Measurements from ENCODE around the gene IGFBP5. TPM values are rescaled to one million over a fixed set of nuclear protein-coding genes. Genes with fewer than 3 reads are reported as not detected.

IGFBP5 gene
- total and polyA plus RNA-seq, 12 donors = 67.1 to 267 (median 152) TPM

DNA sequence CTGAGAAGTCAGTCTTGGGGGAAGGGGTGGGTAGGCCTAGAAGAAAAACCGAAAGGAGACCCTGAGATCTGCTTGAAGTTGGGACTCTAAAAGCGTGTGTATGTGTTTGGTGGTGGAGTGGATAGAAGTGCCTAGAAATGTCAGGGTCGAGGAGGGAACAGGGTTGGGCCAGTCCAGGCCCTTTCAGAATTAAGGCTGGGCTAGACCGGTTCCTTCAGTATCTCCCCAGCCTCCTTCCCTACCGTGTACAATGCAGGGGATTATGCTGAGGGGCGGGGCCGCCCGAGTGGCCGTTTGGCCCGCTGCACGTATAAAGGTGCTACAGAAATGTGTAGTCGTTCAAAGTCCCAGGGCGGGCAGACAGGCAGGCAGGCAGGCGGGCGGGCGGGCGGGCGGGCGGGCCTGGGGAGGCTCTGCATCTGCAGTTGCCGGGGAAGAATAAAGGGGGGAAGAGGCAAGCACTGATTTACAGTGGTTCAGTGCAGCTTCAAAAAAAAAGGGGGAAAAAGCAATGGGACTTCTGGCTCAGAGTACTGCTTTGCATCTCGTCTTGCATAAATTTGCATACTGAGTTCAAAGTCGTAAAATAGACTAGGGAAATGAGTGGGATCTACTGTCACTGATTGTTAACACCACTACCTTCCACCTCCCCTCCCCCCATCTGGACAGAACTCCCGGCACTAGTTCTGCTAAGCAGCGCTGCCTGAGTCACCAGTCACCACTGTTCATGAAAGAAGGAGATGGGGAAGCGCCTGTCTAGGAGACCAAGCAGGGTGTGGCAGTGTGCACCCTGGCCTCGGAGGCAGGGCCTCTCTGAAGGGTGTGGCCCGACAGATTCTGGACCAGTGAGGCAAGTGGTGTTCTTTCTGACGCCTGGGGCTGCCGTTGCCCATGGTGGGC lies 58.5 kb downstream of the IGFBP5 start:
- no peak for DNase-seq
- Histone ChIP-seq H3K4me3 (peak overlapping the region in 6 of 10 donors; percentile 7 to 81 (median 71)), H3K4me1 (peaks cover 0 to 56% (median 31%) of the 10 kb centered on the region in 9 donors), H3K27me3 (peaks cover 0 to 40% (median 0%) of the 10 kb centered on the region in 7 donors), H3K9me3 (no peaks in the 10 kb centered on the region), H3K27ac (peak overlapping the region in 8 of 10 donors; percentile 8 to 74 (median 38)), H3K36me3 (peaks cover 0 to 19% (median 0%) of the 10 kb centered on the region in 9 donors)
- ATAC-seq = peak in 6 of 8 donors; percentile 13 to 64 (median 38)
- intact Hi-C loops (cut with DNase I) = loop anchor here in 3 of 10 donors (5.0 to 10.0 kb wide), 3 partner anchors 44 to 100 kb away; no protein-coding TSS in a partner anchor
- WGBS, 2 donors = 55 to 56% methylated on average over 29 of the region's 29 CpGs
- TF ChIP-seq, protein P1, sequence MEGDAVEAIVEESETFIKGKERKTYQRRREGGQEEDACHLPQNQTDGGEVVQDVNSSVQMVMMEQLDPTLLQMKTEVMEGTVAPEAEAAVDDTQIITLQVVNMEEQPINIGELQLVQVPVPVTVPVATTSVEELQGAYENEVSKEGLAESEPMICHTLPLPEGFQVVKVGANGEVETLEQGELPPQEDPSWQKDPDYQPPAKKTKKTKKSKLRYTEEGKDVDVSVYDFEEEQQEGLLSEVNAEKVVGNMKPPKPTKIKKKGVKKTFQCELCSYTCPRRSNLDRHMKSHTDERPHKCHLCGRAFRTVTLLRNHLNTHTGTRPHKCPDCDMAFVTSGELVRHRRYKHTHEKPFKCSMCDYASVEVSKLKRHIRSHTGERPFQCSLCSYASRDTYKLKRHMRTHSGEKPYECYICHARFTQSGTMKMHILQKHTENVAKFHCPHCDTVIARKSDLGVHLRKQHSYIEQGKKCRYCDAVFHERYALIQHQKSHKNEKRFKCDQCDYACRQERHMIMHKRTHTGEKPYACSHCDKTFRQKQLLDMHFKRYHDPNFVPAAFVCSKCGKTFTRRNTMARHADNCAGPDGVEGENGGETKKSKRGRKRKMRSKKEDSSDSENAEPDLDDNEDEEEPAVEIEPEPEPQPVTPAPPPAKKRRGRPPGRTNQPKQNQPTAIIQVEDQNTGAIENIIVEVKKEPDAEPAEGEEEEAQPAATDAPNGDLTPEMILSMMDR (IDR thresholded peaks at IDR 0.05) = no peak

DNA sequence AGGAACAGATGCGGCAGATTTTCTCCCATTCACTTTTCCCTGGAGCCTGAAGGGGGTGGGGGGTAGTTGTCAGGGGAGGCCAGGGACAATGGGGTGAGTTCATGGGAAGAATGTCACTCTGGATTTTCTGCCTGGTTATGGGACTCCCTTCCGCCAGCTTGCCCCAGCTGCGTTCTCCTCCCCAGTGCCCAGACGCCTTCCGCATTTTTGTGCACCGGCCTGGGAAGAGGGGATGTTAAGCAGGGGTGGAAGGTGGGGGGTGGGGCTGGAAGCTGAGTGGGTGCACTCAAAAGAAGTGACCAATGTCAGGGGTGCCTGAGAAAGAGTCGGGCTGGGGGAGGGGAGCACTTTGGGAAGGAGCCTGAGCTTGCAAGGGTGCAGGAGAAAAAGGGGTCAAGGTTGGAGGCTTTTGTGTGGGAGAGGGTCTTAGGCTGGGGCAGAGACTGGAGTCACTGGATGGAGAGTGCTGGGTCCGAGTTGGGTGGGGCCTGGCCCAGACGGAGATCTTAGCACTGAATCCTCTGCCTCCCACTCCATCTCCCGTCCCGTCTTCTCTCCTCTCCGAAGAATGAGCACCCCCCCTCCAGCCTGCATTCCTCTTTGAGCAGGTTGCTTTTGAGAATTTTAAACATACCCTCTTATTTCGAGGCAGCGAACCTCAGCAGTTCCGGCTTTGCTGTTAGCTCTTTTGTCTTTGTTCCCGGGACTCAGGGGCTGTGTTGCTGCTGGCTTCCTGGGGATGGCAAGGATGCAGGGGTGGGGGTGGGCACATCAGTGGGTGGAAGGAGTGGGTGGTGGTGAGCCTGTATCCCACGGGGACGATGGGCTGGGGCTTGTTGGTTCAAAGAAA lies 59.4 kb downstream of the IGFBP5 start:
- H3K9me3 ChIP-seq = no peaks in the 10 kb centered on the region
- 50 to 57% methylated on average over 18 of the region's 18 CpGs for WGBS, 2 donors
- H3K4me1 ChIP-seq = peaks cover 0 to 56% (median 31%) of the 10 kb centered on the region in 9 donors
- TF ChIP-seq, protein P1 (IDR thresholded peaks at IDR 0.05) = no peak
- H3K27me3 ChIP-seq = peaks cover 0 to 42% (median 0%) of the 10 kb centered on the region in 7 donors
- H3K4me3 ChIP-seq = peak overlapping the region in 8 of 10 donors; percentile 1 to 81 (median 68)
- H3K36me3 ChIP-seq = peaks cover 0 to 14% (median 0%) of the 10 kb centered on the region in 9 donors
- DNase-seq (no peak), ATAC-seq (peak in 3 of 8 donors; percentile 2 to 32 (median 21))
- H3K27ac ChIP-seq = peak overlapping the region in 8 of 10 donors; percentile 20 to 74 (median 52)
- intact Hi-C loops (cut with DNase I) = loop anchor here in 3 of 10 donors (5.0 to 10.0 kb wide), 3 partner anchors 44 to 99 kb away; no protein-coding TSS in a partner anchor

DNA sequence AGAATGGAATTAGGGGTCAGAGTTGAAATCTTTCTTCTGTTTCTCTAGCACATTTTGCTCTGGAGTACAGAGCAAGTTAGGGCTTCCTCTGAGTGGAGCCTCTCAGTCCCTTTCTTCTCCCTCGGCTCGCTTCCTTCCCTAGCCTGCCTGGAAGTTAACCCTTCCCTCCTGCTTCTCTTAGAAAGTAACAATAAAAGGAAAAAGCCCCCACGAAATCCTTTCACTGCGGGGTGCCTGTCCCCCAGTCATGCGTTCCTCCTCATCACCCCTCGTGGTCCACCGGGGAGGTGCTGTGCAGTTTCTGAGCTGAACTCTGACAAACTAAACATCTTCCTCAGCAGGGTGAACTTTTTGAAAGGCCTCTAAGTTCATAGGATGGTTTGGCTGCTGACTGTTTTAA lies 60.2 kb downstream of the IGFBP5 start:
- intact Hi-C loops (cut with DNase I) = loop anchor here in 3 of 10 donors (5.0 to 10.0 kb wide), 3 partner anchors 43 to 98 kb away; no protein-coding TSS in a partner anchor
- DNase-seq (no peak), ATAC-seq (peak in 1 of 8 donors; percentile 15)
- H3K27me3 ChIP-seq = peaks cover 0 to 42% (median 0%) of the 10 kb centered on the region in 7 donors
- peak overlapping the region in 8 of 10 donors; percentile 22 to 74 (median 56) for H3K27ac ChIP-seq
- peaks cover 0 to 6% (median 0%) of the 10 kb centered on the region in 9 donors for H3K36me3 ChIP-seq
- TF ChIP-seq, protein P1 (IDR thresholded peaks at IDR 0.05) = no peak
- H3K9me3 ChIP-seq = no peaks in the 10 kb centered on the region
- H3K4me3 ChIP-seq = peak overlapping the region in 9 of 10 donors; percentile 56 to 81 (median 70)
- H3K4me1 ChIP-seq = peaks cover 0 to 52% (median 30%) of the 10 kb centered on the region in 9 donors
- 25 to 33% methylated on average over 7 of the region's 7 CpGs for WGBS, 2 donors

Measured in heart right ventricle (tissue), 16 donors.